GM23338 (cell line): ENCODE results near the gene NOP56. TPM values are rescaled to one million over a fixed set of nuclear protein-coding genes. Genes with fewer than 3 reads are reported as not detected.

Source experiments
- ATAC-seq: fragments of 200-7000 bp; cut with Tn5 transposase; 3 replicates; pipeline ENCODE4 v1.9.1; 2020
- DNase-seq: peaks from one replicate; pipeline ENCODE4 v3.0.0-alpha.2; 2015; ENCODE audit warnings: low spot score
- H2AFZ ChIP-seq: fragments of 200-600 bp; sonication (generic); 2 replicates; pipeline ENCODE4 v1.8.0; 2016; ENCODE audit warnings: antibody characterized with exemption, mild to moderate bottlenecking, moderate library complexity
- H3F3A ChIP-seq: fragments of 200-600 bp; sonication (generic); replicated peaks from 2 replicates; pipeline ENCODE4 v1.8.0; 2017; ENCODE audit warnings: antibody characterized with exemption, mixed run types, low read depth
- H3K27ac ChIP-seq: fragments of 200-600 bp; sonication (generic); 2 replicates; pipeline ENCODE4 v1.6.1; 2016; ENCODE audit warnings: low read depth
- H3K27me3 ChIP-seq: fragments of 200-600 bp; sonication (generic); 2 replicates; pipeline ENCODE4 v1.8.0; 2016; ENCODE audit warnings: mild to moderate bottlenecking, mixed run types, moderate library complexity; ENCODE audit not compliant: insufficient read depth
- H3K36me3 ChIP-seq: fragments of 200-600 bp; sonication (generic); 2 replicates; pipeline ENCODE4 v1.8.0; 2016; ENCODE audit warnings: mild to moderate bottlenecking; ENCODE audit not compliant: insufficient read depth
- H3K4me1 ChIP-seq: fragments of 200-600 bp; sonication (generic); 2 replicates; pipeline ENCODE4 v1.8.0; 2016; ENCODE audit warnings: mild to moderate bottlenecking, moderate library complexity; ENCODE audit not compliant: insufficient read depth
- H3K4me2 ChIP-seq: fragments of 200-600 bp; sonication (generic); 2 replicates; pipeline ENCODE4 v1.7.1; 2017; ENCODE audit warnings: mixed run types
- H3K4me3 ChIP-seq: fragments of 200-600 bp; sonication (generic); 2 replicates; pipeline ENCODE4 v1.6.1; 2016; ENCODE audit warnings: mixed run types
- H3K79me2 ChIP-seq: fragments of 200-600 bp; sonication (generic); replicated peaks from 2 replicates; pipeline ENCODE4 v1.8.0; 2017; ENCODE audit warnings: mild to moderate bottlenecking; ENCODE audit not compliant: insufficient read depth
- H3K9me2 ChIP-seq: fragments of 200-600 bp; sonication (generic); 2 replicates; pipeline ENCODE4 v1.8.0; 2017; ENCODE audit not compliant: insufficient read depth
- H4K20me1 ChIP-seq: fragments of 200-600 bp; sonication (generic); replicated peaks from 2 replicates; pipeline ENCODE4 v1.8.0; 2017; ENCODE audit warnings: mild to moderate bottlenecking; ENCODE audit not compliant: insufficient read depth
- H3K27ac Mint-ChIP-seq: 2 replicates; pipeline ENCODE4 v1.8.0; 2020; ENCODE audit warnings: inconsistent platforms, mild to moderate bottlenecking, moderate library complexity, mixed read lengths
- H3K27me3 Mint-ChIP-seq: 3 replicates; pipeline ENCODE4 v1.8.0; 2022; ENCODE audit warnings: low read depth, mild to moderate bottlenecking, moderate library complexity, mixed read lengths, inconsistent platforms; ENCODE audit not compliant: insufficient read depth, poor library complexity
- H3K36me3 Mint-ChIP-seq: 3 replicates; pipeline ENCODE4 v1.8.0; 2021; ENCODE audit warnings: low read depth, mild to moderate bottlenecking, inconsistent platforms, moderate library complexity, mixed read lengths
- H3K4me1 Mint-ChIP-seq: 3 replicates; pipeline ENCODE4 v1.8.0; 2020; ENCODE audit warnings: mild to moderate bottlenecking, inconsistent platforms, mixed read lengths
- H3K4me3 Mint-ChIP-seq: 3 replicates; pipeline ENCODE4 v1.8.0; 2021; ENCODE audit warnings: moderate library complexity, mild to moderate bottlenecking, inconsistent platforms, mixed read lengths
- H3K9me3 Mint-ChIP-seq: 3 replicates; pipeline ENCODE4 v1.8.0; 2020; ENCODE audit warnings: moderate library complexity, mild to moderate bottlenecking, inconsistent platforms, mixed read lengths
- CREB1 ChIP-seq: fragments of 250-450 bp; sonication (Bioruptor Pico); IDR thresholded peaks from 2 replicates; pipeline ENCODE4 v1.5.0; 2020; ENCODE audit warnings: low read depth, mild to moderate bottlenecking, moderate library complexity
- EZH2 ChIP-seq: fragments of 200-600 bp; sonication (generic); IDR thresholded peaks from one replicate; pipeline ENCODE4 v1.8.0; 2017; ENCODE audit warnings: antibody characterized with exemption, mild to moderate bottlenecking, low read depth; ENCODE audit not compliant: unreplicated experiment
- EZH2phosphoT487 ChIP-seq: fragments of 200-600 bp; sonication (generic); IDR thresholded peaks from one replicate; pipeline ENCODE4 v1.8.1; 2018; ENCODE audit warnings: antibody characterized with exemption; ENCODE audit not compliant: unreplicated experiment
- JUNB ChIP-seq: IDR thresholded peaks from one replicate; pipeline ENCODE4 v1.6.1; 2016; ENCODE audit warnings: antibody characterized with exemption; ENCODE audit not compliant: unreplicated experiment
- NANOG ChIP-seq: IDR thresholded peaks from 2 replicates; pipeline ENCODE4 v1.6.1; 2016; ENCODE audit warnings: antibody characterized with exemption, borderline replicate concordance
- POLR2AphosphoS5 ChIP-seq: IDR thresholded peaks from 2 replicates; pipeline ENCODE4 v1.6.1; 2016; ENCODE audit warnings: antibody characterized with exemption, low read depth
- STAT1 ChIP-seq: IDR thresholded peaks from one replicate; pipeline ENCODE4 v1.6.1; 2016; ENCODE audit warnings: antibody characterized with exemption; ENCODE audit not compliant: unreplicated experiment
- ZNF114 ChIP-seq: fragments of 250-450 bp; sonication (Bioruptor Pico); IDR thresholded peaks from 2 replicates; pipeline ENCODE4 v1.5.0; 2020; ENCODE audit warnings: mild to moderate bottlenecking, moderate library complexity
- ZNF331 ChIP-seq: fragments of 250-450 bp; sonication (Bioruptor Pico); IDR thresholded peaks from 2 replicates; pipeline ENCODE4 v1.5.0; 2020; ENCODE audit warnings: low read depth, mild to moderate bottlenecking, moderate library complexity
- polyA plus RNA-seq: library from polyadenylated mRNA; unstranded; fragments of >200 nt; fragmentation: Nextera tagmentation; extraction: Ambion mirVana; gene quantifications from 2 replicates; pipeline ENCODE4 v1.2.1, GENCODE V29; 2016
- total RNA-seq: library from RNA; depleted of rRNA; stranded (reverse); fragments of >200 nt; shearing (Covaris generic); gene quantifications from 2 replicates; pipeline ENCODE4 v1.2.3, GENCODE V29; 2014
- TF ChIP-seq, protein P1 (sequence below): IDR thresholded peaks from 2 replicates; pipeline ENCODE4 v1.6.1; 2016; ENCODE audit warnings: antibody characterized with exemption
- TF ChIP-seq, protein P2 (sequence below): IDR thresholded peaks from one replicate; pipeline ENCODE4 v1.6.1; 2018; ENCODE audit warnings: antibody characterized with exemption; ENCODE audit not compliant: unreplicated experiment
- TF ChIP-seq, protein P3 (sequence below), 2 experiments: fragments of 200-600 bp in 1 of 2; sonication (generic) in 1 of 2; conservative IDR thresholded peaks; 2 replicates each; pipeline versions ENCODE4 v1.5.1 to v1.6.1; 2016 to 2017; ENCODE audit warnings: antibody characterized with exemption in 2 of 2, low read depth in 2 of 2, mild to moderate bottlenecking in 2 of 2, moderate library complexity in 1 of 2
- TF ChIP-seq, protein P4 (sequence below): fragments of 250-450 bp; sonication (Bioruptor Pico); IDR thresholded peaks from 2 replicates; pipeline ENCODE4 v1.5.0; 2020; ENCODE audit warnings: mild to moderate bottlenecking, moderate library complexity

NOP56 gene
- total and polyA plus RNA-seq, 2 experiments from 2014 or later = 447 to 576 TPM

DNA sequence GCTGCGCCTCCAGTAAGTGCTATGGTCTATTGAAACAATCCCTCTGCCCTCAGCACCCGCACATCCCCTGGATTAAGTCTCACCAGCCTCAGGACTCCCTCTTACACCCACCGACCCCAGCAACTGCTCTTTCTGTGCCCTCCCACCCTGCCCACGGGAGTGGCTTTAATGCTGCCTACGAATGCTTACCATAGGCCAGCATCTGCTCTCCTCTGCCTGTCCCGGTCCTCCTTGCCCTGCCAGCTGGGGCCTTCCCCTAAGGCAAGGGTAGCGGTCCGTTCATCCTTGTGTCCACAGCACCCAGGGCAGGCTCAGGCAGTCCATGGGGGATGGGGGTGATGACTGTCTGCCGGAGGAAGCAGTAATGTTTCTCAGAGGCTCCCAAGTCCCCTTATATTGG, 44.2 kb downstream of the NOP56 start:
- peaks cover 4% of the 10 kb centered on the region; the same call in 2 of the 3 replicates for H3K9me3 Mint-ChIP-seq
- peaks cover 72% of the 10 kb centered on the region for H3K27me3 Mint-ChIP-seq
- Histone ChIP-seq H3K9me2 (no peaks in the 10 kb centered on the region), H3K4me2 (no peak overlapping the region), H3F3A (peaks cover 3% of the 10 kb centered on the region; the same call in 1 of the 2 replicates), H3K36me3 (no peaks in the 10 kb centered on the region), H3K4me3 (no peak overlapping the region), H2AFZ (no peak overlapping the region), H3K4me1 (peaks cover 26% of the 10 kb centered on the region; the same call in 1 of the 2 replicates), H3K27ac (no peak overlapping the region), H4K20me1 (peaks cover 10% of the 10 kb centered on the region; the same call in 1 of the 2 replicates), H3K79me2 (no peaks in the 10 kb centered on the region), H3K27me3 (peaks cover 90% of the 10 kb centered on the region)
- H3K4me1 Mint-ChIP-seq = peaks cover 48% of the 10 kb centered on the region
- ATAC-seq = no peak
- H3K36me3 Mint-ChIP-seq = peaks cover 7% of the 10 kb centered on the region; the same call in 1 of the 3 replicates
- no peak for DNase-seq
- no peak overlapping the region for H3K27ac Mint-ChIP-seq
- H3K4me3 Mint-ChIP-seq = no peak overlapping the region
- no peak for TF ChIP-seq EZH2
- TF ChIP-seq, protein P1, sequence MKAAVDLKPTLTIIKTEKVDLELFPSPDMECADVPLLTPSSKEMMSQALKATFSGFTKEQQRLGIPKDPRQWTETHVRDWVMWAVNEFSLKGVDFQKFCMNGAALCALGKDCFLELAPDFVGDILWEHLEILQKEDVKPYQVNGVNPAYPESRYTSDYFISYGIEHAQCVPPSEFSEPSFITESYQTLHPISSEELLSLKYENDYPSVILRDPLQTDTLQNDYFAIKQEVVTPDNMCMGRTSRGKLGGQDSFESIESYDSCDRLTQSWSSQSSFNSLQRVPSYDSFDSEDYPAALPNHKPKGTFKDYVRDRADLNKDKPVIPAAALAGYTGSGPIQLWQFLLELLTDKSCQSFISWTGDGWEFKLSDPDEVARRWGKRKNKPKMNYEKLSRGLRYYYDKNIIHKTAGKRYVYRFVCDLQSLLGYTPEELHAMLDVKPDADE = no peak
- TF ChIP-seq, protein P2, sequence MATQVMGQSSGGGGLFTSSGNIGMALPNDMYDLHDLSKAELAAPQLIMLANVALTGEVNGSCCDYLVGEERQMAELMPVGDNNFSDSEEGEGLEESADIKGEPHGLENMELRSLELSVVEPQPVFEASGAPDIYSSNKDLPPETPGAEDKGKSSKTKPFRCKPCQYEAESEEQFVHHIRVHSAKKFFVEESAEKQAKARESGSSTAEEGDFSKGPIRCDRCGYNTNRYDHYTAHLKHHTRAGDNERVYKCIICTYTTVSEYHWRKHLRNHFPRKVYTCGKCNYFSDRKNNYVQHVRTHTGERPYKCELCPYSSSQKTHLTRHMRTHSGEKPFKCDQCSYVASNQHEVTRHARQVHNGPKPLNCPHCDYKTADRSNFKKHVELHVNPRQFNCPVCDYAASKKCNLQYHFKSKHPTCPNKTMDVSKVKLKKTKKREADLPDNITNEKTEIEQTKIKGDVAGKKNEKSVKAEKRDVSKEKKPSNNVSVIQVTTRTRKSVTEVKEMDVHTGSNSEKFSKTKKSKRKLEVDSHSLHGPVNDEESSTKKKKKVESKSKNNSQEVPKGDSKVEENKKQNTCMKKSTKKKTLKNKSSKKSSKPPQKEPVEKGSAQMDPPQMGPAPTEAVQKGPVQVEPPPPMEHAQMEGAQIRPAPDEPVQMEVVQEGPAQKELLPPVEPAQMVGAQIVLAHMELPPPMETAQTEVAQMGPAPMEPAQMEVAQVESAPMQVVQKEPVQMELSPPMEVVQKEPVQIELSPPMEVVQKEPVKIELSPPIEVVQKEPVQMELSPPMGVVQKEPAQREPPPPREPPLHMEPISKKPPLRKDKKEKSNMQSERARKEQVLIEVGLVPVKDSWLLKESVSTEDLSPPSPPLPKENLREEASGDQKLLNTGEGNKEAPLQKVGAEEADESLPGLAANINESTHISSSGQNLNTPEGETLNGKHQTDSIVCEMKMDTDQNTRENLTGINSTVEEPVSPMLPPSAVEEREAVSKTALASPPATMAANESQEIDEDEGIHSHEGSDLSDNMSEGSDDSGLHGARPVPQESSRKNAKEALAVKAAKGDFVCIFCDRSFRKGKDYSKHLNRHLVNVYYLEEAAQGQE = no peak
- TF ChIP-seq STAT1 = no peak
- TF ChIP-seq EZH2phosphoT487 = no peak
- no peak for TF ChIP-seq JUNB
- TF ChIP-seq, protein P3, sequence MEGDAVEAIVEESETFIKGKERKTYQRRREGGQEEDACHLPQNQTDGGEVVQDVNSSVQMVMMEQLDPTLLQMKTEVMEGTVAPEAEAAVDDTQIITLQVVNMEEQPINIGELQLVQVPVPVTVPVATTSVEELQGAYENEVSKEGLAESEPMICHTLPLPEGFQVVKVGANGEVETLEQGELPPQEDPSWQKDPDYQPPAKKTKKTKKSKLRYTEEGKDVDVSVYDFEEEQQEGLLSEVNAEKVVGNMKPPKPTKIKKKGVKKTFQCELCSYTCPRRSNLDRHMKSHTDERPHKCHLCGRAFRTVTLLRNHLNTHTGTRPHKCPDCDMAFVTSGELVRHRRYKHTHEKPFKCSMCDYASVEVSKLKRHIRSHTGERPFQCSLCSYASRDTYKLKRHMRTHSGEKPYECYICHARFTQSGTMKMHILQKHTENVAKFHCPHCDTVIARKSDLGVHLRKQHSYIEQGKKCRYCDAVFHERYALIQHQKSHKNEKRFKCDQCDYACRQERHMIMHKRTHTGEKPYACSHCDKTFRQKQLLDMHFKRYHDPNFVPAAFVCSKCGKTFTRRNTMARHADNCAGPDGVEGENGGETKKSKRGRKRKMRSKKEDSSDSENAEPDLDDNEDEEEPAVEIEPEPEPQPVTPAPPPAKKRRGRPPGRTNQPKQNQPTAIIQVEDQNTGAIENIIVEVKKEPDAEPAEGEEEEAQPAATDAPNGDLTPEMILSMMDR (conservative IDR thresholded peaks at IDR 0.05; ENCODE audit: low read depth in 2 of 2) = no peak
- TF ChIP-seq CREB1 (CRISPR knock-in tag) = no peak
- TF ChIP-seq ZNF114 = no peak
- no peak for TF ChIP-seq NANOG
- no peak for TF ChIP-seq POLR2AphosphoS5
- TF ChIP-seq ZNF331 (CRISPR knock-in tag) = no peak
- TF ChIP-seq, protein P4, sequence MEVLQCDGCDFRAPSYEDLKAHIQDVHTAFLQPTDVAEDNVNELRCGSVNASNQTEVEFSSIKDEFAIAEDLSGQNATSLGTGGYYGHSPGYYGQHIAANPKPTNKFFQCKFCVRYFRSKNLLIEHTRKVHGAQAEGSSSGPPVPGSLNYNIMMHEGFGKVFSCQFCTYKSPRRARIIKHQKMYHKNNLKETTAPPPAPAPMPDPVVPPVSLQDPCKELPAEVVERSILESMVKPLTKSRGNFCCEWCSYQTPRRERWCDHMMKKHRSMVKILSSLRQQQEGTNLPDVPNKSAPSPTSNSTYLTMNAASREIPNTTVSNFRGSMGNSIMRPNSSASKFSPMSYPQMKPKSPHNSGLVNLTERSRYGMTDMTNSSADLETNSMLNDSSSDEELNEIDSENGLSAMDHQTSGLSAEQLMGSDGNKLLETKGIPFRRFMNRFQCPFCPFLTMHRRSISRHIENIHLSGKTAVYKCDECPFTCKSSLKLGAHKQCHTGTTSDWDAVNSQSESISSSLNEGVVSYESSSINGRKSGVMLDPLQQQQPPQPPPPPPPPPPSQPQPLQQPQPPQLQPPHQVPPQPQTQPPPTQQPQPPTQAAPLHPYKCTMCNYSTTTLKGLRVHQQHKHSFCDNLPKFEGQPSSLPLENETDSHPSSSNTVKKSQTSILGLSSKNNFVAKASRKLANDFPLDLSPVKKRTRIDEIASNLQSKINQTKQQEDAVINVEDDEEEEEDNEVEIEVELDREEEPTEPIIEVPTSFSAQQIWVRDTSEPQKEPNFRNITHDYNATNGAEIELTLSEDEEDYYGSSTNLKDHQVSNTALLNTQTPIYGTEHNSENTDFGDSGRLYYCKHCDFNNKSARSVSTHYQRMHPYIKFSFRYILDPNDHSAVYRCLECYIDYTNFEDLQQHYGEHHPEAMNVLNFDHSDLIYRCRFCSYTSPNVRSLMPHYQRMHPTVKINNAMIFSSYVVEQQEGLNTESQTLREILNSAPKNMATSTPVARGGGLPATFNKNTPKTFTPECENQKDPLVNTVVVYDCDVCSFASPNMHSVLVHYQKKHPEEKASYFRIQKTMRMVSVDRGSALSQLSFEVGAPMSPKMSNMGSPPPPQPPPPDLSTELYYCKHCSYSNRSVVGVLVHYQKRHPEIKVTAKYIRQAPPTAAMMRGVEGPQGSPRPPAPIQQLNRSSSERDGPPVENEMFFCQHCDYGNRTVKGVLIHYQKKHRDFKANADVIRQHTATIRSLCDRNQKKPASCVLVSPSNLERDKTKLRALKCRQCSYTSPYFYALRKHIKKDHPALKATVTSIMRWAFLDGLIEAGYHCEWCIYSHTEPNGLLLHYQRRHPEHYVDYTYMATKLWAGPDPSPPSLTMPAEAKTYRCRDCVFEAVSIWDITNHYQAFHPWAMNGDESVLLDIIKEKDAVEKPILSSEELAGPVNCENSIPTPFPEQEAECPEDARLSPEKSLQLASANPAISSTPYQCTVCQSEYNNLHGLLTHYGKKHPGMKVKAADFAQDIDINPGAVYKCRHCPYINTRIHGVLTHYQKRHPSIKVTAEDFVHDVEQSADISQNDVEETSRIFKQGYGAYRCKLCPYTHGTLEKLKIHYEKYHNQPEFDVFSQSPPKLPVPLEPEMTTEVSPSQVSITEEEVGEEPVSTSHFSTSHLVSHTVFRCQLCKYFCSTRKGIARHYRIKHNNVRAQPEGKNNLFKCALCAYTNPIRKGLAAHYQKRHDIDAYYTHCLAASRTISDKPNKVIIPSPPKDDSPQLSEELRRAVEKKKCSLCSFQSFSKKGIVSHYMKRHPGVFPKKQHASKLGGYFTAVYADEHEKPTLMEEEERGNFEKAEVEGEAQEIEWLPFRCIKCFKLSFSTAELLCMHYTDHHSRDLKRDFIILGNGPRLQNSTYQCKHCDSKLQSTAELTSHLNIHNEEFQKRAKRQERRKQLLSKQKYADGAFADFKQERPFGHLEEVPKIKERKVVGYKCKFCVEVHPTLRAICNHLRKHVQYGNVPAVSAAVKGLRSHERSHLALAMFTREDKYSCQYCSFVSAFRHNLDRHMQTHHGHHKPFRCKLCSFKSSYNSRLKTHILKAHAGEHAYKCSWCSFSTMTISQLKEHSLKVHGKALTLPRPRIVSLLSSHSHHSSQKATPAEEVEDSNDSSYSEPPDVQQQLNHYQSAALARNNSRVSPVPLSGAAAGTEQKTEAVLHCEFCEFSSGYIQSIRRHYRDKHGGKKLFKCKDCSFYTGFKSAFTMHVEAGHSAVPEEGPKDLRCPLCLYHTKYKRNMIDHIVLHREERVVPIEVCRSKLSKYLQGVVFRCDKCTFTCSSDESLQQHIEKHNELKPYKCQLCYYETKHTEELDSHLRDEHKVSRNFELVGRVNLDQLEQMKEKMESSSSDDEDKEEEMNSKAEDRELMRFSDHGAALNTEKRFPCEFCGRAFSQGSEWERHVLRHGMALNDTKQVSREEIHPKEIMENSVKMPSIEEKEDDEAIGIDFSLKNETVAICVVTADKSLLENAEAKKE (CRISPR knock-in tag) = no peak
